HG03354 (cell line): ENCODE measurements around the gene ADAMTS2.

ENCODE experiments used
- ATAC-seq: cut with Tn5 transposase; IDR thresholded peaks from one replicate; pipeline ENCODE4 v1.9.1; 2021; ENCODE audit warnings: mild to moderate bottlenecking; ENCODE audit not compliant: unreplicated experiment, poor library complexity, severe bottlenecking

ADAMTS2 gene

GRCh38 chr5:179345433-179346321 is at the start of gene ADAMTS2:
Gene ADAMTS2, minus strand, starts transcription at chr5:179345461. Its CDS starts 133 bp downstream, at chr5:179345328.
- ATAC-seq, result no peak

GRCh38 chr5:179393078-179393477 is 47.8 kb upstream of the ADAMTS2 start:
- ATAC-seq, result no peak

GRCh38 chr5:179387151-179388110 is 42.2 kb upstream of the ADAMTS2 start:
- ATAC-seq, result no peak

- no peak for ATAC-seq
These were observed 40.7 kb upstream of the ADAMTS2 start for GRCh38 chr5:179385914-179386313.

GRCh38 chr5:179382486-179382885 is 37.2 kb upstream of the ADAMTS2 start:
- ATAC-seq, result no peak

GRCh38 chr5:179381691-179382090 is 36.4 kb upstream of the ADAMTS2 start:
- no peak for ATAC-seq

DNA sequence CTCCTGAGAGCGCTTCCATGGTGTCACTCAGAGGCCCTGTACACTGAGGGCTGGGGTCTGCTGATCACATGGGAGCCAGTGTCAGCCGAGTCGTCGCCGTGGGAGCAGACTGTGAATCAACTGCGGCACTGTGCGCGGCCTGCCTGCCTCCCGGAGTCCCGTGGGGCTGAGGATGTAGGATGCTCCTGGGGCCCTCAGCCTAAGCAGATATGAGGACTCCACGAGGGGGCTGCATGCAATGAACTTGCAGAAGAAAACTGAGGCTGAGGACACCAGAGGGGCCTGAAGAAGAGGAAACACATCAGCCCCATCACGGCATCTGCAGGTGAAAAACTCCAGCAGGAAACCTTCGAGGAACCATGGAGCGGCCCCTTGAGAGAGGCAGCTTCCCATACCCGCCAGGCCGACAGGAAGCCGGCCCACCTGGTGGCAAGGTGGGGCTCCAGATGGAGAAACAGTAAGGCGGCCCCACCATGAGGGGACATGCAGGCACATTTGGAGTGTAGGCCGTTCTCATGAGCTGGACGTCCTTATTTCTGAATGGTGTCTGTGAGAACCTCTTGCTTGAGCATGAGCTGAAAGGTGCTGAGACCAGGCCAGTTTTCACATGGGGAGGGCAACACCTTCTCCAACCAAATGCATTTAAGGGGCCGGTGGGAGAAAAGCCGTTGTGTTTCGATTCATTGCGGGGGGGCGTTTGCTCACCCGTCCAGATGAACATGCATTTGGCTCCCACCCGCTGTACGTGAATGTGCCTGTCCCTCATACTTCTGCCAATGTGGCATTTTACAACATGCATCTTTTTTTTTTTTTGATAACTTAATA is 35.2 kb upstream of the ADAMTS2 start:
- no peak for ATAC-seq

GRCh38 chr5:179379321-179379890 is 34.1 kb upstream of the ADAMTS2 start:
- ATAC-seq, result no peak

- no peak for ATAC-seq
These were observed 33.4 kb upstream of the ADAMTS2 start for GRCh38 chr5:179378441-179379271.

DNA sequence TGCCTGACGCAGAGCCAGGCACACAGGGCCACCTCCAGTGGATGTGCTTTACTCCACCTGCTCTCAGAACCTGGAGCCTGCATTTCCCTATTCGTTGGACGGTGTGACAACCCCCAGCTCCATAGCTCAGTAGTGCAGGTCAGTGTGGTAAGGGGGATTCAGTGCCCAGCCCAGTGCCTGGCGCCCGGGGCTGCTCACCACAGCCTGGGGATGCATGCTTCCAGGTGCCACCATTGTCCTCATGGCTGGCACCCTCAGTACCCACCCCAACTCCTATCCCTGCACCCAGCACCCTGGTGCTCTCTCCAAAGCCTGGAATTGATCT is 32.8 kb upstream of the ADAMTS2 start:
- no peak for ATAC-seq

DNA sequence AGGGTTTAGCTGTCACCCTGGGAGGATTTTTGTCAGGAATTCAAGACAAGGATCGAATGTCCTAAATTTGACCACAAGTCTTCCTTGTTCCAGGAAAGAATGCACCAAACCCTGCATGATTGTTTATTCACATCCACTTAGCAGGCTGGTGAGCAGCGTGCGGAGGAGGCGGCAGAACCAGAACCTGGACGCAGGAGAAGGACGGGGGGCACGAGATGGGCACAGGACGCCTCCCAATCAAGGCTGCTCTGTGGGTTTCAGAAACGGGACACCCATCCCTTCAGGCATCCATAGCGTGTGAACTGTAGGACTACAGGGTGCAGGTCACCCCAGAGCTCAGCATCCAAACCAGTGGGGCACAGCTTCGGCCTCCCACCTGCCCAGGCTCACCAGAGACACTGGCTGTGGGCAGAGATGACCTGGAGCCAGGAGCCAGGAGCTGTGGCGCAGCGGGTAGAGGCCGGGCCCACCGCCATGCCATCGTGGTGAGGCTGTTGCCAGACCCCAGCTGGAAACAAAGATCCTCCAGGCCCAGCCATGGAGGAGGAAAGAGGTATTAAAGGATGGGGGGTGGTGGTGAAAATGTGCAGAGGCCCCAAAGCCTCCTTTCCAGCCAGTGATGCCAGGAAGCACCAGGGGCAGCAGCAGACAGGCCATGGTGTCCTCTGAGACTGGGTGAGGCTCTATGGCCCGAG is 32.3 kb upstream of the ADAMTS2 start:
- ATAC-seq, result no peak

- no peak for ATAC-seq
These were observed 31.6 kb upstream of the ADAMTS2 start for GRCh38 chr5:179376701-179377420.

GRCh38 chr5:179375831-179376365 is 30.6 kb upstream of the ADAMTS2 start:
- ATAC-seq, result no peak

GRCh38 chr5:179375236-179375685 is 30.0 kb upstream of the ADAMTS2 start:
- no peak for ATAC-seq

DNA sequence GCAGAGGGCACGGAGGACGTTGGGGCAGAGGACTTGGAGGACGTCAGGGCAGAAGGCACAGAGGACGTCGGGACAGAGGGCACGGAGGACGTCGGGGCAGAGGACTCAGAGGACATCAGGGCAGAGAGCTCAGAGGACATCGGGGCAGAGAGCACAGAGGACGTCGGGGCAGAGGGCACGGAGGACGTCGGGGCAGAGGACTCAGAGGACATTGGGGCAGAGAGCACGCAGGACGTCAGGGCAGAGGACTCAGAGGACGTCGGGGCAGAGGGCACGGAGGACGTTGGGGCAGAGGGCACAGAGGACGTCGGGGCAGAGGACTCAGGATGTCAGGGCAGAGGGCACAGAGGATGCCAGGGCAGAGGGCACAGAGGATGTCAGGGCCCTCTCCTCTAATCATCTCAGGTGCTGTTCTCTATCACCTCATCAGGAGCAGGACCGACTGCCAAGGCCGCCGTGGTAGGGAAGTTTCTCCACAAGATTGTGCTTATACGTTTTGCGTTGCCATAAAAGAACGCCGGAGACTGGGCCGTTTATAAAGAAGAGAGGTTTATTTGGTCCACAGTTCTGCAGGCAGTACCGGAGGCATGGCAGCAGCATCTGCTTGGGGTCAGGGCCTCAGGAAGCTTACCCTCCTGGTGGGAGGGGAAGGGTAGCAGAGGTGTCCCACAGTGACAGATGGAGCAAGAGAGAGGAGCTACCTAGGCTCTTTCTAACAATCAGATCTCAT is 29.4 kb upstream of the ADAMTS2 start:
- no peak for ATAC-seq

GRCh38 chr5:179373961-179374505 is 28.8 kb upstream of the ADAMTS2 start:
- ATAC-seq, result no peak
